Activated T-helper 1 cell treated with anti-CD3 and anti-CD28 coated beads, Interleukin-2, amount 50 U/mL, for 16 hours (primary cell): ENCODE measurements around the gene RAD51AP1.

ENCODE experiments used
- DNase-seq, 2 donors: peaks; one replicate each; pipeline ENCODE4 v3.0.0-alpha.2; 2020; ENCODE audit warnings: low read depth in 1 of 2, low spot score in 1 of 2

Gene RAD51AP1

GRCh38 chr12:4545195-4545594, 6.5 kb downstream of the RAD51AP1 start:
- no peak for DNase-seq

- DNase-seq: no peak
Measured at GRCh38 chr12:4552191-4552590, 13.5 kb downstream of the RAD51AP1 start.

GRCh38 chr12:4553943-4554342, 15.3 kb downstream of the RAD51AP1 start:
- no peak for DNase-seq

GRCh38 chr12:4555804-4556203, 17.1 kb downstream of the RAD51AP1 start:
- no peak for DNase-seq

GRCh38 chr12:4556735-4557530, 18.2 kb downstream of the RAD51AP1 start:
- DNase-seq: no peak

- DNase-seq: no peak
Measured at GRCh38 chr12:4557586-4557985, 18.9 kb downstream of the RAD51AP1 start.

GRCh38 chr12:4558171-4558570, 19.5 kb downstream of the RAD51AP1 start:
- no peak for DNase-seq

- no peak for DNase-seq
Measured at GRCh38 chr12:4562034-4562657, 23.5 kb downstream of the RAD51AP1 start, which contains the start of gene DYRK4. Gene DYRK4, plus strand, starts transcription at chr12:4562208. Its CDS starts 38 bp downstream, at chr12:4562246.

- DNase-seq: no peak
Measured at GRCh38 chr12:4563336-4563735, 24.6 kb downstream of the RAD51AP1 start.

- DNase-seq: no peak
Measured at GRCh38 chr12:4564818-4565217, 26.1 kb downstream of the RAD51AP1 start.

GRCh38 chr12:4566474-4566873, 27.8 kb downstream of the RAD51AP1 start:
- no peak for DNase-seq

GRCh38 chr12:4567073-4567881, 28.6 kb downstream of the RAD51AP1 start:
- no peak for DNase-seq

GRCh38 chr12:4569261-4569660, 30.6 kb downstream of the RAD51AP1 start:
- DNase-seq: no peak

GRCh38 chr12:4572680-4573079, 34.0 kb downstream of the RAD51AP1 start:
- DNase-seq: no peak

GRCh38 chr12:4579305-4580102, 40.8 kb downstream of the RAD51AP1 start:
- no peak for DNase-seq

- DNase-seq: no peak
Measured at GRCh38 chr12:4580281-4580688, 41.6 kb downstream of the RAD51AP1 start.

- DNase-seq: no peak
Measured at GRCh38 chr12:4584281-4584680, 45.6 kb downstream of the RAD51AP1 start.

- no peak for DNase-seq
Measured at GRCh38 chr12:4584896-4585295, 46.2 kb downstream of the RAD51AP1 start.

GRCh38 chr12:4586500-4586899, 47.8 kb downstream of the RAD51AP1 start:
- DNase-seq: no peak

GRCh38 chr12:4587108-4587507, 48.4 kb downstream of the RAD51AP1 start:
- DNase-seq: no peak

- DNase-seq: no peak
Measured at GRCh38 chr12:4588916-4589315, 50.2 kb downstream of the RAD51AP1 start.
